Tibial nerve (tissue), 4 donors: Measurements from ENCODE around the gene COL4A2. TPM values are rescaled to one million over a fixed set of nuclear protein-coding genes. Genes with fewer than 3 reads are reported as not detected.

Experiments
- DNase-seq, 2 donors: peaks; one replicate each; pipeline ENCODE4 v3.0.0-alpha.2; 2019; ENCODE audit warnings: low spot score in 2 of 2
- H3K27ac ChIP-seq, 4 donors: fragments of 200-600 bp; sonication (generic) in 3 of 4; one replicate each; pipeline ENCODE4 v1.5.1; 2017 to 2019; ENCODE audit warnings: mild to moderate bottlenecking in 1 of 4
- H3K27me3 ChIP-seq, 2 donors: fragments of 200-600 bp; sonication (generic) in 1 of 2; one replicate each; pipeline versions ENCODE4 v1.5.1 to v1.6.0; 2017 to 2019
- H3K36me3 ChIP-seq, 3 donors: fragments of 200-600 bp; sonication (generic); one replicate each; pipeline ENCODE4 v1.5.1; 2018 to 2019
- H3K4me1 ChIP-seq, 4 donors: fragments of 200-600 bp; sonication (generic) in 3 of 4; one replicate each; pipeline ENCODE4 v1.5.1; 2017 to 2019
- H3K4me3 ChIP-seq, 4 donors: fragments of 200-600 bp; sonication (generic) in 3 of 4; one replicate each; pipeline ENCODE4 v1.5.1; 2017 to 2019; ENCODE audit warnings: mild to moderate bottlenecking in 1 of 4, moderate library complexity in 1 of 4
- H3K9me3 ChIP-seq, 4 donors: fragments of 200-600 bp; sonication (generic) in 3 of 4; one replicate each; pipeline ENCODE4 v1.5.1; 2017 to 2019
- CTCF ChIP-seq, 5 experiments: fragments of 200-600 bp in 3 of 5; fragments of 450-650 bp in 2 of 5; sonication (generic) in 3 of 5; IDR thresholded peaks; one replicate each; pipeline ENCODE4 v1.5.1; 2016 to 2019; ENCODE audit warnings: antibody characterized with exemption in 5 of 5, mild to moderate bottlenecking in 3 of 5, moderate library complexity in 2 of 5
- EP300 ChIP-seq, 2 donors: sonication (generic); formaldehyde crosslinking; IDR thresholded peaks; one replicate each; pipeline ENCODE4 v1.6.1; 2017; ENCODE audit warnings: antibody characterized with exemption in 2 of 2, mild to moderate bottlenecking in 1 of 2
- POLR2A ChIP-seq, 2 donors: fragments of 450-650 bp; IDR thresholded peaks; one replicate each; pipeline ENCODE4 v1.6.1; 2017; ENCODE audit warnings: antibody characterized with exemption in 2 of 2, mild to moderate bottlenecking in 2 of 2, moderate library complexity in 2 of 2
- WGBS, 2 donors: methylation state at CpG; one replicate each; pipeline ENCODE4 v1.1.5; 2018; 5-methylcytosine and 5-hydroxymethylcytosine counted together
- total RNA-seq, 4 donors: library from RNA; depleted of rRNA; stranded (reverse); fragments of >200 nt; gene quantifications; one replicate each; pipeline ENCODE4 v1.1.0, GENCODE V29; 2016

COL4A2 gene
- total RNA-seq, 4 donors from 2014 or later: 576 to 821 (median 658) TPM

GRCh38 chr13:110476220-110476617 is 169.1 kb downstream of the COL4A2 start:
- H3K36me3 ChIP-seq: peaks cover 0 to 96% (median 0%) of the 10 kb centered on the region in 3 donors
- H3K9me3 ChIP-seq: no peaks in the 10 kb centered on the region
- no peaks in the 10 kb centered on the region for H3K27me3 ChIP-seq
- peaks cover 0 to 28% (median 6%) of the 10 kb centered on the region in 4 donors for H3K4me1 ChIP-seq
- no peak for TF ChIP-seq POLR2A (IDR thresholded peaks at IDR 0.05)
- TF ChIP-seq EP300 (IDR thresholded peaks at IDR 0.05): no peak
- no peak for TF ChIP-seq CTCF (IDR thresholded peaks at IDR 0.05)
- no peak overlapping the region for H3K27ac ChIP-seq
- 85 to 93% methylated on average over 6 to 12 of the region's 12 CpGs for WGBS, 2 donors
- no peak overlapping the region for H3K4me3 ChIP-seq
- DNase-seq: no peak

- DNase-seq: no peak
- H3K4me1 ChIP-seq: peaks cover 0 to 23% (median 4%) of the 10 kb centered on the region in 4 donors
- peaks cover 0 to 91% (median 0%) of the 10 kb centered on the region in 3 donors for H3K36me3 ChIP-seq
- TF ChIP-seq EP300 (IDR thresholded peaks at IDR 0.05) (no peak), POLR2A (IDR thresholded peaks at IDR 0.05) (no peak), CTCF (IDR thresholded peaks at IDR 0.05) (no peak)
- H3K27me3 ChIP-seq: no peaks in the 10 kb centered on the region
- no peak overlapping the region for H3K4me3 ChIP-seq
- 78% methylated on average over 4 of the region's 4 CpGs for WGBS, 2 donors
- H3K27ac ChIP-seq: peak overlapping the region in 2 of 4 donors; percentile 32 to 68
- no peaks in the 10 kb centered on the region for H3K9me3 ChIP-seq
These were observed 170.7 kb downstream of the COL4A2 start for GRCh38 chr13:110477706-110478245.

GRCh38 chr13:110478405-110479214 is 171.5 kb downstream of the COL4A2 start:
- H3K27ac ChIP-seq: peak overlapping the region; percentile 11 to 70 (median 55)
- DNase-seq: no peak
- H3K36me3 ChIP-seq: peaks cover 0 to 91% (median 0%) of the 10 kb centered on the region in 3 donors
- H3K4me1 ChIP-seq: peaks cover 0 to 23% (median 4%) of the 10 kb centered on the region in 4 donors
- peak in 1 of 2 donors; percentile 35 for TF ChIP-seq EP300 (IDR thresholded peaks at IDR 0.05)
- no peak for TF ChIP-seq CTCF (IDR thresholded peaks at IDR 0.05)
- no peak for TF ChIP-seq POLR2A (IDR thresholded peaks at IDR 0.05)
- H3K4me3 ChIP-seq: no peak overlapping the region
- WGBS, 2 donors: 82 to 88% methylated on average over 16 of the region's 16 CpGs
- no peaks in the 10 kb centered on the region for H3K9me3 ChIP-seq
- no peaks in the 10 kb centered on the region for H3K27me3 ChIP-seq

GRCh38 chr13:110479215-110479545 is 172.1 kb downstream of the COL4A2 start:
- DNase-seq: no peak
- no peaks in the 10 kb centered on the region for H3K9me3 ChIP-seq
- H3K36me3 ChIP-seq: peaks cover 0 to 90% (median 0%) of the 10 kb centered on the region in 3 donors
- no peaks in the 10 kb centered on the region for H3K27me3 ChIP-seq
- H3K27ac ChIP-seq: peak overlapping the region; percentile 11 to 70 (median 55)
- 69 to 78% methylated on average over 6 of the region's 6 CpGs for WGBS, 2 donors
- peaks cover 0 to 23% (median 4%) of the 10 kb centered on the region in 4 donors for H3K4me1 ChIP-seq
- TF ChIP-seq EP300 (IDR thresholded peaks at IDR 0.05) (no peak), POLR2A (IDR thresholded peaks at IDR 0.05) (no peak), CTCF (IDR thresholded peaks at IDR 0.05) (no peak)
- no peak overlapping the region for H3K4me3 ChIP-seq

GRCh38 chr13:110479648-110480047 is 172.6 kb downstream of the COL4A2 start:
- no peak for DNase-seq
- no peaks in the 10 kb centered on the region for H3K27me3 ChIP-seq
- TF ChIP-seq CTCF (IDR thresholded peaks at IDR 0.05) (no peak), EP300 (IDR thresholded peaks at IDR 0.05) (no peak), POLR2A (IDR thresholded peaks at IDR 0.05) (no peak)
- H3K9me3 ChIP-seq: no peaks in the 10 kb centered on the region
- peaks cover 0 to 23% (median 4%) of the 10 kb centered on the region in 4 donors for H3K4me1 ChIP-seq
- peak overlapping the region in 3 of 4 donors; percentile 11 to 70 (median 68) for H3K27ac ChIP-seq
- 57 to 58% methylated on average over 11 of the region's 11 CpGs for WGBS, 2 donors
- H3K4me3 ChIP-seq: no peak overlapping the region
- H3K36me3 ChIP-seq: peaks cover 0 to 90% (median 0%) of the 10 kb centered on the region in 3 donors
